ENCODE results near the gene ZFP36L2. TPM values are rescaled to one million over a fixed set of nuclear protein-coding genes. Genes with fewer than 3 reads are reported as not detected.
A peak's percentile ranks its signal among the peaks of the same experiment; 100 is the strongest.

Gene ZFP36L2
- total and polyA plus RNA-seq, 9 of the 15 experiments (the other 6 are each of a cell fraction or from before 2014, with no cell fraction given) = 4.1 to 60.6 (median 20.3) TPM

GRCh38 chr2:43178055-43178598 lies 48.3 kb downstream of the ZFP36L2 start (continued):
- 0 out of 2 replicates have a peak, but pooled peaks have one; percentile 43 for TF ChIP-seq MITF (IDR thresholded peaks at IDR 0.05)
- 0 out of 2 replicates have a peak, but pooled peaks have one; percentile 21 for TF ChIP-seq SREBF2 (CRISPR knock-in tag; IDR thresholded peaks at IDR 0.05)
- TF ChIP-seq CAMTA2 (CRISPR knock-in tag; conservative IDR thresholded peaks at IDR 0.05) = no peak
- TF ChIP-seq ZNF764 (CRISPR knock-in tag; IDR thresholded peaks at IDR 0.05; ENCODE audit: low read depth) = no peak
- peak in 1 of 2 experiments; percentile 24; a peak in 1 of 4 replicates for TF ChIP-seq TEAD1 (CRISPR knock-in tag; IDR thresholded peaks at IDR 0.05)
- 0 out of 2 replicates have a peak, but pooled peaks have one; percentile 16 for TF ChIP-seq ETV1 (tag; conservative IDR thresholded peaks at IDR 0.05; ENCODE audit: low read depth)
- TF ChIP-seq ZNF707 (CRISPR knock-in tag; conservative IDR thresholded peaks at IDR 0.05) = no peak
- no peak for TF ChIP-seq ZNF407 (IDR thresholded peaks at IDR 0.05; ENCODE audit: low read depth)
- no peak for TF ChIP-seq FOXP1 (CRISPR knock-in tag; IDR thresholded peaks at IDR 0.05)
- TF ChIP-seq ZBED1 (IDR thresholded peaks at IDR 0.05) = 0 out of 2 replicates have a peak, but pooled peaks have one; percentile 44
- TF ChIP-seq CREM (IDR thresholded peaks at IDR 0.05; ENCODE audit: low read depth) = peak; percentile 66
- peak; percentile 85 for TF ChIP-seq SMARCC2 (IDR thresholded peaks at IDR 0.05; ENCODE audit: low read depth)
- no peak for TF ChIP-seq NUFIP1 (IDR thresholded peaks at IDR 0.05; ENCODE audit: partially characterized antibody)
- peak; percentile 63 for TF ChIP-seq NCOA1 (IDR thresholded peaks at IDR 0.05; ENCODE audit: low read depth)
- peak; percentile 18; the same call in 1 of the 2 replicates for TF ChIP-seq ZBTB2 (IDR thresholded peaks at IDR 0.05)
- no peak for TF ChIP-seq MYBL2 (IDR thresholded peaks at IDR 0.05; ENCODE audit: low read depth)
- no peak for TF ChIP-seq MYBL2 (CRISPR knock-in tag; IDR thresholded peaks at IDR 0.05; ENCODE audit: borderline replicate concordance)
- TF ChIP-seq KLF10 (CRISPR knock-in tag; IDR thresholded peaks at IDR 0.05) = no peak
- TF ChIP-seq POLR2A (conservative IDR thresholded peaks at IDR 0.05) = no peak
- peak; percentile 60 for TF ChIP-seq SMAD1 (IDR thresholded peaks at IDR 0.05; ENCODE audit: low read depth, low read length, partially characterized antibody)
- peak; percentile 60; the same call in 1 of the 2 replicates for TF ChIP-seq BCOR (IDR thresholded peaks at IDR 0.05)

All from K562 (cell line).